Amygdala (tissue), 56 donors: ENCODE results near the gene PAK5.

Experiments
- DNase-seq, 56 donors: peaks; one replicate each; lab custom pipeline; 2025; lab: John Stamatoyannopoulos, UW

Gene PAK5

DNA sequence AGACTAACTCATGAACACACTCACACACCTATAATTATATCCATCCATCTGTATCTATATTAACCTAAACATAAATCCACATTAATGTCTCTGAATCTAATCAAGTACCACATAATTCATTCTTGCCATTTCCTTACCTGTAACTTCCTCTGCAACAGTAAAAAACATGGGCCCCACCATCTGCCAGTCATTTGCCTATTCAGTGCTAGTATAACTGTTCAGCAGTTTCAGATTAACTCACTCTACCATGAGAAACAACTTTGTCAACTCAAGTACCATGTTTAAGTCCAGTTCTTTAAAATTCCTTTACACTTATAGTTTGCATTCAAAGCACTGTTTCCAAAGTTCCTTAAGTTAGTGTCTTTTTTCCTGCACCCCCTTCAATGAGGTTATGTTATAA is 255.7 kb downstream of the PAK5 start:
- no peak for DNase-seq

DNA sequence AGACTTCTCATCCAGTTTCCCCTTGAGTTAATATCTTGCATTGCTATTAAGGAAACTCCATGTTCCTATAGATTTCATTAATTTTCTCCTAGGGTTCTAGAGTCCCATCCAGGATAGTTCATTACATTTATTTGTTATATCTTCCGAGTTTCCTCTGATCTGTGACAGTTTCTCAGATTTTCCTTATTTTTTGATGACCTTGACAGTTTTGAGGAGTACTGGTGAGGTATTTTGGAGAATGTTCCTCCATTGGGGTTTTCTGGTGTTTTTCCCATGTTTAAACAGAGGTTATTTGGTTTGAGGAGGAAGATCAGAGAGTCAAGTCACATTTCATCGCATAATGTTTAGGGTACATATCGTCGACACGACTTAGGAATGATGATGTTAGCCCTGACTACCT is 256.7 kb downstream of the PAK5 start:
- DNase-seq, result no peak

DNA sequence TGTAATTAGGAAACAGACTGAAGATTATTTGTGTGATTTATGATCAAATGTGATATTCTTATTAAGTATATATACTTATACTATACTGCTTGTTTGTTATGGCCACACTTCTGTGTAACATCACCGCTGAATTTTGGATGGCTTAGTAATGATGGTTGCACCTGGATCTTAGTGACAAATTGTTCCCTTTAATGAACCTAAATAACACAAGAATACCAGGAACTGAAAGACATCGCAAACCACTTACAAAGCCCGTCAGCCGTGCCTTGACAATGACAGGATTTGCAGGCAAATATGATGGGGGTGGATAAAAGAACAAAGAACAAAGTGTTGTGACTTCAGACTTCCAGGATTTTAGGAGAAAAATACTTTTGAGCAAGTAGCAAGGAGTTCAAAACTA is 257.4 kb downstream of the PAK5 start:
- no peak for DNase-seq

DNA sequence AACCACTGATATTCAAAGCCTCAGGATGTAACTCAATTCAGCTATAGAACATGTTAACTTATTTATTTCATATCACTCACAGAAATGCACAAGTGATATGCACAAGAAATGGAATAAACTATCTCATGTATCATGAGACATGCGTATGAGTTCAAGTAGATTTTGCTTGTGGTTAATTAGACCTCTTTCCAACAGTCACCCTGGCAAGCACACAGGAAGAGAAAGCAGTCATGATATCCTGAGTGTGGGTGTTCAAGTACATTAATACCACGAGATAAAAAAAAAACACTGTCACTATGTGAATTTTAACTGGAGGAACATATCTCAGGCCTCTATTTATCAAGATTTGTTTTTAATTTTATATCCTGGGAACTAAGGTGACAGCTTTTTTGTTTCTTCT is 260.3 kb downstream of the PAK5 start:
- no peak for DNase-seq

DNA sequence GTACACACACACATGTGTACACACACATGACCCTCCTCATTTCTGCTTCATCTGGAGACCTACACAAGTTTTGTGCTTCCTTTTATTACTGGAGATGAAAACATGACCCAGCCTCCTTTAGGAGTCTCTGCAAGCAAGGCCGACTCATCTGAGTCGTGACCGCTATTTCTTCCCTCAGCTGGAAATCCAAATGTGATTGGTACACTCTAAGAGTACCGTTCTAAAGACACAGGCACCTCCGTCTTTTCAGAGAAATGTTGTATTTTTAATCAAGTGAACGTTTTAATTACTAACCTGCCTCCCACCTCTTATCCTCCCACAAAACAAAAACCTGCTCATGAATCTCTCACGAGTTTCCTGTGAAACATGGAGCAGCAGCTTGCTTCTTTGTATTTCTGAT is 261.5 kb downstream of the PAK5 start:
- DNase-seq, result peak in 1 of 56 donors; percentile 26

DNA sequence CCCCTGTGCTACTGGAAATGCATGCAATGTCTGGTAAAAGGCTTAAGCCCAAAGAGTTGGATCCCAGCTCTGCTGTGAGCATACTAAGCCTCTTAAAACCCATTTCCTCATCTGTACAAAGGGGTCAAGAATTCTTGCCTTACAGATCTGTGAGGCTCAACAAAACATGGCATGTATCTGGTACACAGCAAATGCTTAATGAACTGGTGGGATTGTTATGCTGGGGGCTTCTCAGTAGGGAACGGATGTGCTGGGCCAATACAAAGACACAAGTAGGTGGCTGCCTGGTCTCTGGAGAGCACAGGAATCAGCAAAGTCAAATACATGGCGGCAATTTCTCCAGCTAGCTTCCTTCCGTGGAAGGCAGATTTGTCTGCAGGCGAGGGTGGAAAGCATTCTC is 262.2 kb downstream of the PAK5 start:
- no peak for DNase-seq

DNA sequence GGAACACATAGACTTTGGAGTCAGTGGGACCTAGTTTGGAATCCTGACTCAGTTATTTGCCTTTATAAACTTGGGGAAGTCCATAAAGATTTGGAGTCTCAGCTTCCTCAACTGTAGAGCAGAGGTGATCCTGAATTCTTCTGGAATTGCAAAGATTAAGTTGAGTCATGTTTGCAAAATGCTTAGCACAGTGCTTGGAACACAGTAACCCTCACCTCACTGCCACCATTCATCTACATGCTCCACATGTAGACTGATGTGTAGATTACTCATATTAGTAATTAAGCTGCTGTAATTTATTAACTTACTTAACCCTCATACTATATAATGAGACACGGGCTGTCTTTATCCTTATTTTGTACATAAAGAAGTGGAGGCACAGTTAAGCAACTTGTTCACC is 263.0 kb downstream of the PAK5 start:
- DNase-seq, result no peak

DNA sequence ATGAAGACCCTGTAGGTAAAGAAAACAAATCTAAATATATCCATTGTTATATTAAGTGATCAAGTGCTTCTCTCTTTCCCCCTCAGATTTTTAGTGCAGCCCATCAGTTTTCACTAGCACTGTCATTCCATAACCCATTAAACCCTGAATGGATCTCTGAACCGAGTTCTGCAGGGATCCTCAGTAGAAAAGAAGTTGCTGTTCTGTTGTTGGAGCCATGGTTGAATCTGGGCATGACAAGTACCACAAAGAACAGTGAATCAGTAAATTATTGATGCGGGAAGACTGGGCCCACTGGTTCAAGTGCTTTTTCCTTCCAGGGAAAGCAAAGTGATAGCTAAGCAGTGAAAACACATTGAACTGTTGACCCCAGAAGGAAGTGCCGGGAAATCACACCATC is 264.1 kb downstream of the PAK5 start:
- no peak for DNase-seq

DNA sequence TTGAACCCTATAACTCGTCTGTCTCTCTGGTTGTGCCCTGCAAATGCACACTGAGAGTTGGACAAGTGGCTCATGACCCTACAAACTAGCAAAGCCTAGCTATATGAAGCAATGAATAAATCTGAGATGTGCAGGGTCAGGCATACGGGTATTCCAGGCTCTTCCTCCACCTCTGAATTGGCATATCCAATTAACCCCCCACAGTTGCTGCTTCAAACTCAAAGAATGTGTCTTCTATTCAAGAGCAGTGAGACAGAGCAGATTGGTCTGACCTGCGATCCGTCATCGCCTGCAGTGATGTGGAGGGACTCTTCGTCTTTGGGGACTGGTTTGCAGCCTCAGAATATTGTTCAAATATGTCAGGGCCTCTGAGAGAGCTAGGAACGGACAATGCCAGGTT is 264.7 kb downstream of the PAK5 start:
- no peak for DNase-seq

DNA sequence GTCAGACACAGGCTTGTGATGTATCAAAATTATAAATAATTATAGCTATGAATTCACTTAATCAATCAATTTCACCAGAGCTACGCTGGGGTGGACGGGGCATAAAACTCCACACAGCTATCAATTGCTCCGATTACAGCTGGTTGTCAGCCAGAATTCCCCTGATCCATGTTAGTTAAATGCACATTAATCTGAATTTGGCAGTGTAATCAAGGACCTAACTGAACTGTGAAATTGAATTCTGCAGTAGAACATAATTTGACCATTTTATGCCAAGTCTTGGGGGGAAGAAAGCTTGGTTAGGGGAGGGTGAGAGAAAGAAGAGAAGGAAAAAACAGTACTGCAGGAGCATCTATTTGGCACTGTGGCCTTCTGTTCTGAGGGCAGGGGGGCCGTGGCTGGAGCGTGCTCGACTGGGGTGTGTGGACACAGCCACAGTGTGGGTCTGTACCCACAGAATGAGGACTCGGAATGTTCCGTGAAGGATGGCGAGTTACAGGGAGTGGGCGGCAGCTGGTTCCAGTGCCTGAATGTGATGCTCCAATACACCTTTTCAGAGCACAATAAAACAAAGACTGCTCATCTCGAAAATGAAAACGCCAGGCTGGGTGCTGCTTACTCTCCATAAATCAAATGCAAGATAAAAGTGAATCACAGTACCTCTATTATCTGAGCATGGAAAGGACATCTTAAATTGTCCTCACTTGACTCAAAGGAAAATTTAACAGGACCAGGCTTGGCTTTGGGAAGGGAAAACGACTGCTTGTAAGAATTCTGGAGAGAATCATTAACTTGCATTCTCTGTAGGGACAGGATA is 265.3 kb downstream of the PAK5 start:
- DNase-seq, result peak in 3 of 56 donors; percentile 4 to 6 (median 4)

DNA sequence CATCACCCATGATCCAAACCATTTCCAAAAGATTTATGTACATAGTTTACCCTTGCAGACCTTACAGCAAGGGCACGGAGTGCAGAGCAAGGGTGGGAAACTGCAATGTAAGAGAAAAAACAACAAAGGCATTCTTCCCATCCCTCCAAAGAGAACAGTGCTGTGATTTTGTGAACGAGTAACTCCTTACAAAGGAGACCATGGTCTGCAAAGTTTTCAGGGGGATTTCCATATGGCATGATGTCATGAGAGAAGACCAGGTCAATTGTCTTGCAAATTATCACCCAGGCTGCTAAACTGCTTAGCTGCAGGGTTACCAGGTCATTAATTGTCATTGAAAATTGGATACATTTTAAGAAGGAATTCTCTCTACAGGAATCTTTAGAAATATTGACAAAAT is 266.2 kb downstream of the PAK5 start:
- DNase-seq, result no peak

DNA sequence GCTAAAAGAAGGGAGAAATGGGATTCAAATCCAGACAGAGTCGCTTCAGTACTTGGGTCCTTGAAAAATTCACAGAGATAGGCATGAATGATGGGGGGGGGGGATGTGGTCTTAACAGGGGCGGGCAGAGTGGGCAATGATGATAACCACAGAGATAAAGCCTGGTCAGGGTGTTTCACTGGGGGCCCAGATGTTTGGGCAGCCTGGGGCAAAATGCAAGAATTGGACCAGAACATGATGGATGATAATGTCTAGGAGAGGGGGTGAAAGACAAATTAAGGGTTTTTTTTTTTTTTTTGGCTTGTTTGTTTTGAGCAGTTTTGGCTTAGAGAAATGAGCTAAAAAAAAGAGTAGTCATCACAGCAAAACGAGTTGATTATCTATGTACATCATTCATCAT is 267.1 kb downstream of the PAK5 start:
- DNase-seq, result no peak

DNA sequence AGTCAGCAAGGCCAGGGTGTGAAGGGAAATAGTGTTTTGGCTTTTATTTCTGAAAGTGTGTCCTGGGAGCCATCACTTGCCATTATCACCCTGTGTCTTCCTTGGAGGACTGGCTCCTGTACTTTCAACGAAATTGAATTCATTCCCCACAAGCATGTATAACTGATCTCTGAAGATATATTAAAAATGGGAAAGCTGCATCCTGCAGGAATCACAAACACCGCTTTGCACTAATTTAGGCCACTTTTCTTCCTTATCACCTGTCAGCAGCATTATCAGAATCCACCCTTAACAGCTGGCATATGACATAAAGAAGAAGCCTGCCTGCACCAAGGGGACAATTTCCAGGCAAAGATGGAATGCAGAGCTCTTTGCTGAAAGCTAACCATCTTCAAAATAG is 268.3 kb downstream of the PAK5 start:
- DNase-seq, result no peak

DNA sequence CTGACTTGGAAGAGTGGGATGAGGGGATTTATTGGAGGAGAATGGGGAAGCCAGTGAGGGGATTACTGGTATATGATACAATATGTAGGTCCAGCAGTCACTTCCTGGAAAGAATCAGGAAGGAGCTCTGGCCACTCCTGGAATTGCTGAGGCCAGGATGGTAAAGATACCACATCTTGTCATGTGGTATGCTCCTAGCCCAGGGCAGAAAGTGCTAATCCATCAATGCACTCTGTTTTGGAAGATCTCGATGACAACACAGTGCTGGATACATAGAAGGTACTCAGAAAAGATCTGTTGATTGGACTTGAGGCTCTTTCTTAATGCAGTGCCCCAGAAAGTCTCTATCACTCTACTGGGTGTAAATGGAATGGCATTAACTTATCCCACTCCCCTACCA is 271.9 kb downstream of the PAK5 start:
- no peak for DNase-seq

DNA sequence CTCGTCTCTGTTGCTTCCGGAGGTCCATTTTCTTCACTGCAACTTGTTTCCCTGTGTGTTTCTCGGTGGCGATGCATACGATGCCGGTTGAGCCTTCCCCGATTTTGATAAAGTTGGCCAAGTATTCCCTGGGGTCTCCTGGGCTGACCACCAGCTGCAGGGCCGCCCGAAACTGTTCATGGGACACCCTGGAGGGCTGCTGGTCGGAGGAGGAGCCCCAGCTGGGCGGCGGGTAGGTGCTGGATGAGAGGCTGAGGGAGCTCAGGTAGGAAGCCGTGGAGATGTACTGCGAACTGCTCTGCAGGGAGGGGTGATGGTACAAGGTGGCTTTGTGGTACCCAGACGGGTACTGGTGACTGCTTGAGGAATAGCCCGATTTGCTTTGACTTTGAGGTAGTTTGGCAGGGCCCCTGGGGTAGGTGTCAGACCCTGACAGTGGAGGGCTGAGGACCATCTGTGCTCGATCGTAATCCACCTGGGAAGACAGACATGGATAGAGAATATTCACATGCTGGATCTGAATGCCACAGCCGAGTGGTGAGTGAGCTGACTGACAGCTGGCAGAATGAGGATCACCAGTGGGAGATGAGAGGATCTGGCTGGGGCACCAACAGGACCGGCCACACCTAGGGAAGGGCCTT is 272.8 kb downstream of the PAK5 start:
- no peak for DNase-seq

DNA sequence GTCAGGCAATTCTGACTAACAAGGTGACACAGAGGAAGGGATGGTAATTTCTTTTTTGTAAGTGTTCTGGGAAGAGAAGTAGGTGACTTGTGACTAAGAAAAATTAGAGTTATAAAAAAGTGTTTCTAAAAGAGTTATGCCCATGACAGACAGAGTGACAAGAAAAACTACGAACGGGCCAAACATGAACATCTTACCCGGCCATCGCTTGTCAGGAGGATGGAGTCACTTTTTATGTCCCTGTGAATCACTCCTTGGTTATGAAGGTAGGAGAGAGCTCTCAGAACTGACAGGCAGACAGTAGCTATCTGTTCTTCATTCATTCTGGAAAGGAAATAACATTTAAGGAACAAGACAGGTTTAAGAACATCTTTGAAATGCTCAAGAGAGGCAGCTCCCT is 281.5 kb downstream of the PAK5 start:
- no peak for DNase-seq

DNA sequence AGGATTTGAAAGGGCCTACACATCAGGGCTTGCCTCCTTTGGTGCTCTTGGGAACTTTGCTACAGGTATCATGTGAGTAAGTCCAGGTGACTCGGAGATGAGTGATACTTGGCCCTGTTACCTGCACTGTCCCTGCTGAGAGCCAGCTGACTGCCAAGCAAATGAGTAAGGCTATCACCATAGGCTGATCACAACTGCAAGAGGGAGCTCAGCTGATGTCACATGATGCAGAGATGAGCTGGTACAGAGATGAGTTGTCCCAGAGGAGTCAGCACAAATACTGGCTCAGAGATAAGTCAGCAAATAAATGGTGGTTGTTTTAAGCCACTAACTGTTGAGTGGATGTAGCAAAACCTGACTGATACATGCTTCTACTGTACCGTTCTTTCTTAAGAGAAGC is 283.1 kb downstream of the PAK5 start:
- DNase-seq, result no peak

DNA sequence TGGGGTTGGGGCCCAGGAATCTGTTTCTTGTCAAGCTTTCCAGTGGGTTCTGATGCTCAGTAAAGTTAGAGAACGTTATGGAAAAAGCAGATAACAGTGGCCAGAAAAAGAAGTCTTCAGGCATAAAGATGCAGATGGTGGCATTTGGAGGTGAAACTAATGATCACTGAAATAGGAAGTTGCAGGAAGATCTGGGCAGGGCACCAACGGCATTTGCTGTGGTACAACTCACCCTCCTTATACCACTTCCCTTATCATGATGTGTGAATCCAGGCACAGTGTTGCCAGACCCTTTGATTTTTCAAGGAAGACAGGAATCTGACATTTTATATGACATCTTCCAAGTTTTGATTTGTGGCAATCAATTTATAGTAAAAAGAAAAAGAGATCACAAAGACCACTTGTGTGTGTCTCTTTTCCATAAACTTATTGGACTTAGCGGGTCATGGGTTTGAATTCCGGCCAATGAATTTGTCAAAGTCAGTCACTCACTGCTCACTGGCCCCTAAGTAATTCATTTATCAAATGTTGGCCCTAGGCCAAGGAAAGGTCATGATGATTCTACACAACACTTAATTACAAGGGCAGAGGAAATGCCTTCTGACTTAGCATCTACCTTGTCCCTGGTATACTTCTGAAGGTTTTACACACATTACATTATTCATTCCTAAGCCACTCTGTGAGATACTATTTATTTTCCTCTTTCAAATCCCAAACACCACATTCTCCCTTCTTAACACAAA is 286.9 kb downstream of the PAK5 start:
- DNase-seq, result peak in 1 of 56 donors; percentile 8

DNA sequence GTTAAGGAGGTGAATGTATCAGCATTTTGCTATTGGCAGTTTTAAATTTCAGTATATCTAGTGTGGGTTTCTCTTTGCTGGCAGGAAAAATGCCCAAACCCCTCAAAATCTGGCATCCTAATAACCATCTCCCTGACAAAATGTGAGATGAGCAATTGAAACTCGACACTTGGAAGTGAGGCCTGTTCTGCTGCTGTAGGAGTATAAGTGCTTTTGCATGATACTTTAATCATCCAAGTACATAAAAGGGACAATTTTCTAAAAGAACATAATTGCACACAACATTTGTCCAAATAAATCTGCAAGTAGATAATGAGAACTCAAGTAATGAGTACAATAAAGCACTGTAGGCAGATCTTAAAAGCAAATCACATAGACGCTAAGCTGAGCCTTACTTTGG is 288.0 kb downstream of the PAK5 start:
- no peak for DNase-seq

DNA sequence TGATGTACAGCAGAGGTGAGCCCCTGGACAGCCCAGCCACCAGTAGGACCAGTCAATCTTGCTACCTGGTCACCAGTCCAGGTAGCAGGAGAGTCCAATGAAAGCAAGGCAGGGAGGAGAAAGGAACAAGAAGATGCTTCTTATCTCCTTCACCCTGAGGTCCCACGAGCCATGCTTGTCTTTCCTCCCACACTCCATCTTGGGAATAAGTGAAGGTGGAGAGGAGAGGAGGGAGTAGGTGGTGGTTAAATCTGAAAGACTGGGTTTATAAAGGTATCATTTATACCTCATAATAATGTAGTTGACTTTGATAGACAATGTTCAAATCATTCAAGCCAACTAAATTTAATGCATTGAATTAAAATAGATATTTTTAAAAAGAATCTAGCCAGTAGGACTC is 288.6 kb downstream of the PAK5 start:
- DNase-seq, result no peak

DNA sequence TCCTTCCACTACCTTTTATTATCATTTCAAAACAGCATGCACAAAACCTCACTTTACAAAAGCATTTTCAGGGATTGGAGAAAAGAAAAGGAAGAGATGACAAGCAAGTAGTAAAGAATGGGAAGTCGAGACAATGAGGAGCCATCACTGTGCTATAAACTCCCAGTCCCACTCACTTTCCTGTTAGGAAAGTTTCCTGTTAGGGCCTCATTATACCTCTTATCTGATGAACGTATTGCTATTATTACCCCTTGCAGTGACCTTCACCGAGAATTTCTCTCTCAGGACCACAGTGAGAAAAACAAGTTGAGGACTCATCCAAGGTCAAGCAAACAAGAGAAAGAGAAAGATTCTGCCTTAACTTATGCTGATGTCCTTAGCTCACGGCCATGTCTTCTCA is 295.7 kb downstream of the PAK5 start:
- DNase-seq, result no peak

DNA sequence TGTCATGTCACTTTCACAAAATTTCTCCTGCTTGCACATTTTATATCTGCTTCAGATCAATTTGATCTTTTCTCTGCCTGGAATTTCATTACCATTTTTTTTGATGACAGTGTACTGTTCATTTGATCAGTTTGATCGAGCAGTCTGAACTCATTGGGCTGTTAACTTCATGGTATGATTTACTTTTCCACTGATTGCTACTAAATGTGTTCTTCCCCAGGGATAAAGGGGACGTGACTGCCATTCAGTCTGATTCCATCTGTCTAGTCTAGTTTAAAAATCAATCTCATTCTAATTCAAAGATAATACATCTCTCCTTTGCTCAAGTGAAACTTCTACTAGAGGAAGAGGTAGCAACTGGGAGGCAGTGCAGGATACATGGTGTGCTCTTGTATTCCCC is 303.4 kb downstream of the PAK5 start:
- no peak for DNase-seq
